GM12891 (cell line): ENCODE measurements around the gene EID3.

ENCODE experiments used
- POLR2A ChIP-seq: IDR thresholded peaks from 2 replicates; pipeline ENCODE4 v1.6.1; 2011; ENCODE audit warnings: low read depth, low read length, control low read depth
- TAF1 ChIP-seq: IDR thresholded peaks from 2 replicates; pipeline ENCODE4 v1.6.1; 2011; ENCODE audit warnings: low read depth, low read length, control low read depth

- TF ChIP-seq POLR2A (no peak), TAF1 (no peak)
These were observed 17.1 kb downstream of the EID3 start for GRCh38 chr12:104320627-104321024.
